MM.1S (cell line): ENCODE data around the gene PTPRD.

Experiments used
- DNase-seq: peaks from one replicate; pipeline ENCODE4 v3.0.0-alpha.2; 2015
- H2AFZ ChIP-seq: fragments of 300-600 bp; sonication (generic); 2 replicates; pipeline ENCODE4 v1.6.0; 2016; ENCODE audit warnings: antibody characterized with exemption, low read length
- H3F3A ChIP-seq: fragments of 300-600 bp; sonication (generic); 2 replicates; pipeline ENCODE4 v1.6.1; 2016; ENCODE audit warnings: mild to moderate bottlenecking, antibody characterized with exemption, low read length, moderate library complexity, mixed read lengths; ENCODE audit not compliant: insufficient read depth
- H3K27ac ChIP-seq: fragments of 300-600 bp; sonication (generic); 2 replicates; pipeline ENCODE4 v1.5.1; 2016; ENCODE audit warnings: mild to moderate bottlenecking, low read length
- H3K27me3 ChIP-seq: fragments of 300-600 bp; sonication (generic); replicated peaks from 2 replicates; pipeline ENCODE4 v1.6.0; 2016; ENCODE audit warnings: low read length; ENCODE audit not compliant: insufficient read depth
- H3K36me3 ChIP-seq: fragments of 300-600 bp; sonication (generic); replicated peaks from 2 replicates; pipeline ENCODE4 v1.6.1; 2016; ENCODE audit warnings: mild to moderate bottlenecking, low read length, mixed read lengths; ENCODE audit not compliant: insufficient read depth
- H3K4me1 ChIP-seq: fragments of 300-600 bp; sonication (generic); 2 replicates; pipeline ENCODE4 v1.6.1; 2016; ENCODE audit warnings: low read length, mixed read lengths
- H3K4me2 ChIP-seq: fragments of 300-600 bp; sonication (generic); 2 replicates; pipeline ENCODE4 v1.6.0; 2016; ENCODE audit warnings: low read depth, low read length
- H3K4me3 ChIP-seq: fragments of 300-600 bp; sonication (generic); 2 replicates; pipeline ENCODE4 v1.5.1; 2016; ENCODE audit warnings: low read length, mixed read lengths
- H3K79me2 ChIP-seq: fragments of 300-600 bp; sonication (generic); 2 replicates; pipeline ENCODE4 v1.6.1; 2016; ENCODE audit warnings: mixed run types, low read length, mixed read lengths
- H3K9ac ChIP-seq: fragments of 300-600 bp; sonication (generic); 2 replicates; pipeline ENCODE4 v1.6.1; 2016; ENCODE audit warnings: low read length, mixed read lengths
- H3K9me2 ChIP-seq: fragments of 300-600 bp; sonication (generic); replicated peaks from 2 replicates; pipeline ENCODE4 v1.6.1; 2016; ENCODE audit warnings: mild to moderate bottlenecking, low read length, mixed read lengths; ENCODE audit not compliant: insufficient read depth
- H3K9me3 ChIP-seq: fragments of 300-600 bp; sonication (generic); replicated peaks from 2 replicates; pipeline ENCODE4 v1.6.1; 2016; ENCODE audit warnings: mild to moderate bottlenecking, low read length, mixed read lengths; ENCODE audit not compliant: insufficient read depth
- H4K20me1 ChIP-seq: fragments of 300-600 bp; sonication (generic); 2 replicates; pipeline ENCODE4 v1.6.1; 2016; ENCODE audit warnings: mild to moderate bottlenecking, low read length, moderate library complexity, mixed read lengths; ENCODE audit not compliant: insufficient read depth
- EZH2 ChIP-seq: fragments of 300-600 bp; sonication (generic); optimal IDR thresholded peaks from 2 replicates; pipeline ENCODE3; 2017; ENCODE audit warnings: low read depth, mild to moderate bottlenecking, antibody characterized with exemption, low read length, mixed read lengths
- EZH2phosphoT487 ChIP-seq: fragments of 300-600 bp; sonication (generic); IDR thresholded peaks from 2 replicates; pipeline ENCODE4 v1.6.1; 2018; ENCODE audit warnings: antibody characterized with exemption, low read length
- TF ChIP-seq, protein P1 (sequence below): fragments of 300-600 bp; sonication (generic); IDR thresholded peaks from 2 replicates; pipeline ENCODE4 v1.5.1; 2016; ENCODE audit warnings: antibody characterized with exemption, low read length, mixed read lengths

The PTPRD gene

DNA sequence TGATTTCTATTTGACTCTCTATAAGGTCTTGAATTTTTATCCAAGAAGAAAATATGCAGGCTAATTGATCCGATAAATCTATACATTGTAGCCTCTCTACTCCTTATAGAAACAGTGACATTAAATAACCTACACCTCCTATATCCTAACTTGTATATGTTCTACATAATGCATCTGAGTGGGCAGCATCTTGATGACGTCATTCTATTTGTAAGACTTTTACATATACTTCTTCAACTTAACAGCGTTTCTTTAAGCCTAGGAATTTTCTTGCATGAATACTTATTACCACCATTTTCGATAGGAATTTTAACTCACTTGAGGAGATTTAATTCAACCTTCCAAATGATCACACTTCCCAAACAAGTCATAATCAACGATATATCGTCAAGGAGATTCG lies 869.0 kb downstream of the PTPRD start:
- H3K79me2 ChIP-seq, result no peaks in the 10 kb centered on the region
- no peak overlapping the region for H2AFZ ChIP-seq
- H3K27ac ChIP-seq, result no peak overlapping the region
- no peaks in the 10 kb centered on the region for H3K9me2 ChIP-seq
- H3K9me3 ChIP-seq, result no peaks in the 10 kb centered on the region
- H3K4me1 ChIP-seq, result peaks cover 7% of the 10 kb centered on the region; the same call in 1 of the 2 replicates
- no peak overlapping the region for H3K4me2 ChIP-seq
- no peaks in the 10 kb centered on the region for H4K20me1 ChIP-seq
- H3K36me3 ChIP-seq, result no peaks in the 10 kb centered on the region
- no peak for DNase-seq
- no peak overlapping the region for H3K9ac ChIP-seq
- no peak for TF ChIP-seq EZH2
- no peak for TF ChIP-seq EZH2phosphoT487
- TF ChIP-seq, protein P1, sequence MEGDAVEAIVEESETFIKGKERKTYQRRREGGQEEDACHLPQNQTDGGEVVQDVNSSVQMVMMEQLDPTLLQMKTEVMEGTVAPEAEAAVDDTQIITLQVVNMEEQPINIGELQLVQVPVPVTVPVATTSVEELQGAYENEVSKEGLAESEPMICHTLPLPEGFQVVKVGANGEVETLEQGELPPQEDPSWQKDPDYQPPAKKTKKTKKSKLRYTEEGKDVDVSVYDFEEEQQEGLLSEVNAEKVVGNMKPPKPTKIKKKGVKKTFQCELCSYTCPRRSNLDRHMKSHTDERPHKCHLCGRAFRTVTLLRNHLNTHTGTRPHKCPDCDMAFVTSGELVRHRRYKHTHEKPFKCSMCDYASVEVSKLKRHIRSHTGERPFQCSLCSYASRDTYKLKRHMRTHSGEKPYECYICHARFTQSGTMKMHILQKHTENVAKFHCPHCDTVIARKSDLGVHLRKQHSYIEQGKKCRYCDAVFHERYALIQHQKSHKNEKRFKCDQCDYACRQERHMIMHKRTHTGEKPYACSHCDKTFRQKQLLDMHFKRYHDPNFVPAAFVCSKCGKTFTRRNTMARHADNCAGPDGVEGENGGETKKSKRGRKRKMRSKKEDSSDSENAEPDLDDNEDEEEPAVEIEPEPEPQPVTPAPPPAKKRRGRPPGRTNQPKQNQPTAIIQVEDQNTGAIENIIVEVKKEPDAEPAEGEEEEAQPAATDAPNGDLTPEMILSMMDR, result no peak
- H3K27me3 ChIP-seq, result no peaks in the 10 kb centered on the region
- no peak overlapping the region for H3K4me3 ChIP-seq
- H3F3A ChIP-seq, result no peaks in the 10 kb centered on the region

DNA sequence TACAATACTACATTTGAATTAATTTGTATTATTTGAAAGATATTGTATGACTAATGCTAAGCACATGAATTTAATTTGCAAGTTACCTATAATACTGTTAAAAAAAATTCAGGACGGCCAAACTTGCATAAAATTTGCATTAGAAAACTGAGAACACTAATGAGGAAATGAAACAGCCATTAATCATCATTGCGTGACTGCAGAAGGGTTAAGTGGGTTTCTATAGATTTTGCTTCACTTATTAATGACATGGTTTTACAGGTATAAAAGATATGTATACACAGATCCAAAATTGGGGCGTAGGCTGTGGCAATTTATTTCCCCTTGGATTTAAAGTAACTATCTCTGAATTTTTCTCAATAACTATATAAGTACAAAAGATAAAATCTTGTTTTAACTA lies 882.6 kb downstream of the PTPRD start:
- Histone ChIP-seq H3K4me1 (peaks cover 27% of the 10 kb centered on the region), H3K4me3 (no peak overlapping the region), H4K20me1 (no peaks in the 10 kb centered on the region), H3K79me2 (no peaks in the 10 kb centered on the region), H3K27me3 (no peaks in the 10 kb centered on the region), H3K9me2 (no peaks in the 10 kb centered on the region), H2AFZ (no peak overlapping the region), H3K9ac (no peak overlapping the region), H3K4me2 (peak overlapping the region; percentile 54; the same call in 1 of the 2 replicates), H3K9me3 (no peaks in the 10 kb centered on the region), H3K27ac (peak overlapping the region; percentile 76; the same call in 1 of the 2 replicates), H3K36me3 (no peaks in the 10 kb centered on the region), H3F3A (peaks cover 12% of the 10 kb centered on the region)
- peak; percentile 56 for DNase-seq
- TF ChIP-seq EZH2phosphoT487 (no peak), EZH2 (no peak)
- TF ChIP-seq, protein P1, result no peak

DNA sequence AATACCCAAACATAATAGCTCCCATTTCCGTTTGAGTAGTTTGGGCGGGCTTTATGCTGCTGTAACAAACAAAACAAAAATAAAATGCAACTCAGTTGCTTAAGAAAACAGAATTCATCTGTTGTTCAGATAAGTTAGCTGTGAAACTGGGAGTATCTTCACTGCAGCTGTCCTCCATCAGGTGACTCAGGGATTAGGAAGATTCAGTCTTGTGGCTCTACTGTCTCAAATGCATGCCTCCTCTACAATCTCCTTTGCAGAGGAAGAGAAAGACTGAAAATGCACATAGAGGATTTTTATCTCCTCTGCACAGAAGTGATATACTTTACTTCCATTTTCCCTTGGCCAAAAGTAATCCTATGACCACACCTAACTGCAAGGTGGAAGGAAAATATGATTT lies 883.7 kb downstream of the PTPRD start:
- peak; percentile 71 for DNase-seq
- Histone ChIP-seq H3K36me3 (no peaks in the 10 kb centered on the region), H3K9me3 (no peaks in the 10 kb centered on the region), H3K4me1 (peaks cover 27% of the 10 kb centered on the region), H3K4me3 (no peak overlapping the region), H2AFZ (peak overlapping the region; percentile 38; the same call in 1 of the 2 replicates), H3K27me3 (no peaks in the 10 kb centered on the region), H4K20me1 (no peaks in the 10 kb centered on the region), H3K27ac (peak overlapping the region; percentile 76), H3K4me2 (peak overlapping the region; percentile 54), H3K9me2 (no peaks in the 10 kb centered on the region), H3K9ac (no peak overlapping the region), H3F3A (peaks cover 12% of the 10 kb centered on the region), H3K79me2 (no peaks in the 10 kb centered on the region)
- no peak for TF ChIP-seq EZH2
- TF ChIP-seq, protein P1, result no peak
